ENCODE measurements around the gene NCOA1. TPM values are rescaled to one million over a fixed set of nuclear protein-coding genes. Genes with fewer than 3 reads are reported as not detected.

NCOA1 gene
- total and polyA plus RNA-seq, 3 donors from 2014 or later = 52.3 to 124 (median 109) TPM

DNA sequence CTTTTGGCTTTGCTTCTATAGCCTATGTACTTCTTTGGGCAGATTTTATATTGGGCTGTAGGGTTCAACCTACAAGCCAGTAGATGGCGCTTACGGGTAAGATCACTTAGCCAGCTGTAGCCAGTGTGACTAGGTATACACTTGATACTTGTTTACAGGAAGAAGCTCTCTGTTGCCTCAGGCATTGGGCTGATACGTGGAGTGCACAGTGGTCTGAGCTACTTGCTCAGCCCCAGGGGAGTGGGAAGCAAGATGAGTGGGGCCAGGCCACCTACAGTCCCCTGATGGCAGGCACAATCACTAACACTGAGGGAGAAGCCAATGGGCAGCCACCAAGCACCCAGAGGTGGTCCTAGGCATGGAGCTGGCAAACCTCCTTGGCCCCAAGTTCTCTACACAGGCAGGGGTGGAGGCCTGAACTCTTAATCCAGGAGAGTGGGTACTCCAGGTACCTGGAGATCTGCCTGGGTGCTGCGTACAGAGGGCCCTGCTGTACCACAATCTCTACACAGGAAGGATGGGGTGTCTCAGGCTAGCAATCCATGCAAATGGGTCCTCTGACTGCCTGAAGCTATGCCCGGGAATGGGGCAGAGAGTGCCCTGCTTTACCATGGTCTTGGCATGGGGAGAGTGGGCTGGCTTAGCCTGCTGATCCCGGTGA, 122.2 kb downstream of the NCOA1 start:
- no peaks in the 10 kb centered on the region for H3K9me3 ChIP-seq
- DNase-seq = no peak
- H3K4me3 ChIP-seq = no peak overlapping the region
- H3K27ac ChIP-seq = no peak overlapping the region
- no peaks in the 10 kb centered on the region for H3K4me1 ChIP-seq
- no peaks in the 10 kb centered on the region for H3K27me3 ChIP-seq
- 76 to 91% methylated on average over 3 to 5 of the region's 6 CpGs for WGBS, 2 donors
- no peaks in the 10 kb centered on the region for H3K36me3 ChIP-seq (ENCODE audit: low read depth, missing control alignments)
- no peak for TF ChIP-seq POLR2A (IDR thresholded peaks at IDR 0.05)
- TF ChIP-seq, protein P1, sequence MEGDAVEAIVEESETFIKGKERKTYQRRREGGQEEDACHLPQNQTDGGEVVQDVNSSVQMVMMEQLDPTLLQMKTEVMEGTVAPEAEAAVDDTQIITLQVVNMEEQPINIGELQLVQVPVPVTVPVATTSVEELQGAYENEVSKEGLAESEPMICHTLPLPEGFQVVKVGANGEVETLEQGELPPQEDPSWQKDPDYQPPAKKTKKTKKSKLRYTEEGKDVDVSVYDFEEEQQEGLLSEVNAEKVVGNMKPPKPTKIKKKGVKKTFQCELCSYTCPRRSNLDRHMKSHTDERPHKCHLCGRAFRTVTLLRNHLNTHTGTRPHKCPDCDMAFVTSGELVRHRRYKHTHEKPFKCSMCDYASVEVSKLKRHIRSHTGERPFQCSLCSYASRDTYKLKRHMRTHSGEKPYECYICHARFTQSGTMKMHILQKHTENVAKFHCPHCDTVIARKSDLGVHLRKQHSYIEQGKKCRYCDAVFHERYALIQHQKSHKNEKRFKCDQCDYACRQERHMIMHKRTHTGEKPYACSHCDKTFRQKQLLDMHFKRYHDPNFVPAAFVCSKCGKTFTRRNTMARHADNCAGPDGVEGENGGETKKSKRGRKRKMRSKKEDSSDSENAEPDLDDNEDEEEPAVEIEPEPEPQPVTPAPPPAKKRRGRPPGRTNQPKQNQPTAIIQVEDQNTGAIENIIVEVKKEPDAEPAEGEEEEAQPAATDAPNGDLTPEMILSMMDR (IDR thresholded peaks at IDR 0.05) = no peak
- intact Hi-C loops (cut with DNase I; ENCODE audit: low total_unique reads) = no loop called here

DNA sequence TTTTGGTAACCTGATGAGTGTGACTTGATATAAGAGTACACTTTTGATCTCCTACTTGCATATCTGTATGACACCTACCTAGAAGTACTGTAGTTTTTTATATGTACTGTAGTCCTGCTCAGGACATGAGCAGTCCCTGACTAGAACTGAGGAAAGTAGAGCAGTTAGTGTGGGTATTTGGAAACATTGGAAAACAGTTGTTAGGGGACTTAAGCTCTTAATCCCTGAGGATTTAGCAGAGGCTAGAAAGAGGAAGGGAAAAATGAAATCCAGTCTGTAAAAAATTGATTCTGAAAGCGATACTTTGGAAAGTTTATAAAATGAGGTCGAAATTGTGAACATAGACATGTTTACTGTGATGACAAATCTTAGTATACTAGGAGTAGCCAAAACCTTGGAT, 125.6 kb downstream of the NCOA1 start:
- no peaks in the 10 kb centered on the region for H3K4me1 ChIP-seq
- intact Hi-C loops (cut with DNase I; ENCODE audit: low total_unique reads) = no loop called here
- no peaks in the 10 kb centered on the region for H3K27me3 ChIP-seq
- H3K36me3 ChIP-seq (ENCODE audit: low read depth, missing control alignments) = no peaks in the 10 kb centered on the region
- DNase-seq = no peak
- no peak for TF ChIP-seq POLR2A (IDR thresholded peaks at IDR 0.05)
- TF ChIP-seq, protein P1 (IDR thresholded peaks at IDR 0.05) = no peak
- no peak overlapping the region for H3K27ac ChIP-seq
- no peaks in the 10 kb centered on the region for H3K9me3 ChIP-seq
- no peak overlapping the region for H3K4me3 ChIP-seq
- WGBS, 2 donors = 87 to 93% methylated on average over 2 of the region's 2 CpGs

DNA sequence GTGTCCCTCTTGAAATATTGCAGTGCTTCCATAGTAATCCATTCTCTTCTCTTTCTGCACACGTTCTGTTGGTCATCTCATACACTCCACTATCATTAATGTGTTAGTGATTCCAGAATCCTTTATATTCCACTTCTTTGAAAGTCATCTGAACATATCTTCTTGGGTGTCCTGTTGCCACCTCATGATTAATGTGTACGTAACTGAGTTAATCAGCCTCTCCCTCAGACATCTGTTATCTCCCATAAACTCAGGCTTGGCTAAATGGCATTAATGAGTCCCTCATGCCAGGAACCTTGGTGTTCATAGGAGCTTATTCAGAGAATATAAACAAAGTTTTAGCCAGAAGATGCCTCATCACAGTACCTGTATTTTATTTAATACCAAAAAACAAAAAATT, 126.4 kb downstream of the NCOA1 start:
- Histone ChIP-seq H3K4me1 (no peaks in the 10 kb centered on the region), H3K4me3 (no peak overlapping the region), H3K36me3 (ENCODE audit: low read depth, missing control alignments) (no peaks in the 10 kb centered on the region), H3K27ac (no peak overlapping the region), H3K9me3 (no peaks in the 10 kb centered on the region), H3K27me3 (no peaks in the 10 kb centered on the region)
- WGBS, 2 donors = 79 to 93% methylated on average over 2 of the region's 2 CpGs
- TF ChIP-seq POLR2A (IDR thresholded peaks at IDR 0.05) = no peak
- TF ChIP-seq, protein P1 (IDR thresholded peaks at IDR 0.05) = no peak
- intact Hi-C loops (cut with DNase I; ENCODE audit: low total_unique reads) = no loop called here
- DNase-seq = no peak

DNA sequence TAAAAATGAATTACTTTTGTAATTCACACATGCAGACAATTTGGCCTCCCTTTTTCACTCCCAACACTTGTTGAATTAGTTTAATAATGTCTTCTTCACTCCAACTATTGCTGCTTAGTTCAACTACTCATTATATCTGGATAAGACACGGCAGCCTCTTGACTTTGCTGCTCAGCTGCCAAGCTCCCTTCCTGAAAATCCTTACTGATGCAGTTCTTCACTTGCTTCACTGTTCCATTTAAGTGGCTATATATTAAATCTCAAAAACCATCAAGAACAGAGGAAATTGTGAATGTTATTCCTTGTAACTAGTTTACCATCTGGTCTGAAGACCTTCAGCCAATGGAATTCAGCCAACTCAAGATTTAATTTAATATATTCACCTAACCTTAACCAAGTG, 127.1 kb downstream of the NCOA1 start:
- H3K4me1 ChIP-seq = no peaks in the 10 kb centered on the region
- intact Hi-C loops (cut with DNase I; ENCODE audit: low total_unique reads) = no loop called here
- no peak for TF ChIP-seq POLR2A (IDR thresholded peaks at IDR 0.05)
- TF ChIP-seq, protein P1 (IDR thresholded peaks at IDR 0.05) = no peak
- H3K4me3 ChIP-seq = no peak overlapping the region
- DNase-seq = no peak
- 48 to 60% methylated on average over 1 of the region's 1 CpG for WGBS, 2 donors
- H3K27ac ChIP-seq = no peak overlapping the region
- no peaks in the 10 kb centered on the region for H3K36me3 ChIP-seq (ENCODE audit: low read depth, missing control alignments)
- no peaks in the 10 kb centered on the region for H3K27me3 ChIP-seq
- no peaks in the 10 kb centered on the region for H3K9me3 ChIP-seq

DNA sequence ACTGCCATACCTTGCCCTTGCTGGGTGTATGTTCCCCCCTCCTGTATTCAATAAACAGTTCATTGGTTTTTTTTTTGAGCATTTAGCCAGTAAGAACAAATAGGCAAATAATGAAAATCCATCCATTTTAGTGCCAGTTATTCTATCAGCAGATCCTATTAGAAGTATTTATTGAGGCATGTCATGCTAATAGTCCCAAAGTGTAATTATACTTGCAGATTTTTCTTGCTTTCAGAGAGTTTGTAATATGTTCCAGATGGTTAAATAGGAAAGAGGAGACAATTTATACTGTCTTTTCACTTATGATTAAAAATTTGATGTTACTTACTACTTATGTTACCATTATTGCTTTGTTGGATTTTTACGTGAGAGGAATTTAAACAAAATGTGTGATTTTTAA, 127.6 kb downstream of the NCOA1 start:
- no peaks in the 10 kb centered on the region for H3K9me3 ChIP-seq
- intact Hi-C loops (cut with DNase I; ENCODE audit: low total_unique reads) = no loop called here

More for the DNA sequence above, 127.6 kb downstream of the NCOA1 start:
- DNase-seq = no peak
- TF ChIP-seq POLR2A (IDR thresholded peaks at IDR 0.05) = no peak
- TF ChIP-seq, protein P1 (IDR thresholded peaks at IDR 0.05) = no peak
- H3K4me1 ChIP-seq = no peaks in the 10 kb centered on the region
- no peaks in the 10 kb centered on the region for H3K36me3 ChIP-seq (ENCODE audit: low read depth, missing control alignments)
- H3K27ac ChIP-seq = no peak overlapping the region
- no peaks in the 10 kb centered on the region for H3K27me3 ChIP-seq
- no peak overlapping the region for H3K4me3 ChIP-seq
- 84% methylated on average over 1 of the region's 1 CpG for WGBS, 2 donors

Measured in testis (tissue), 3 donors.